ENCODE measurements around the gene TPCN2.
A peak's percentile ranks its signal among the peaks of the same experiment; 100 is the strongest.

Gene TPCN2

DNA sequence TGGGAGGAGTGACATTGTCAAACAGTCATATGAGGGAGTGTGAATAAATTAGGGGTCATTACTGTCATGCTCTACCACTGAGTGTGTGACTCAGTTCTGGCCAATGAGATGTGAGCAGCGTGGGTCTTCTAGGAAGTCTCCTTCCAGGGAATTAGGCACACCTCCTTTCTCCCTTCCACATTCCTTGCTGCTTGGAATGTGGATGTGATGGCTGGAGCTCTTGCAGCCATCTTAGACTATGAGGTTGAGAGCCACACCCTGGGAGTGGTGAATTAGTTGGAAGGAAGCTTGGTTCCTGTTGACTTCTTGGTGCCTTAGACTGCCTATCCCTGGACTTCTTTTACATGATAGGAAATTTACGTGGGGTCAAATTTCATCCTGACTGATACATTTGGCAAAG is 70.5 kb downstream of the TPCN2 start:
- Histone ChIP-seq H2BK5ac (ENCODE audit: low read depth, low read length, poor library complexity) (no peak overlapping the region), H2AK5ac (ENCODE audit: low read length) (no peak overlapping the region), H2BK12ac (ENCODE audit: low read length) (no peak overlapping the region), H4K12ac (ENCODE audit: low read depth, low read length) (no peak overlapping the region), H3K18ac (ENCODE audit: low read length) (no peak overlapping the region), H3K27me3 (ENCODE audit: insufficient read depth, low read length) (no peaks in the 10 kb centered on the region), H3K9ac (ENCODE audit: low read length) (no peak overlapping the region), H3K36me3 (ENCODE audit: control insufficient read depth in 1 of 2, insufficient read depth in 2 of 2, low read length in 2 of 2) (no peaks in the 10 kb centered on the region), H4K91ac (ENCODE audit: low read depth, low read length) (no peak overlapping the region), H3K79me1 (ENCODE audit: low read length) (peaks cover 8% of the 10 kb centered on the region), H3K4me3 (ENCODE audit: low read depth, low read length) (no peak overlapping the region), H3K27ac (ENCODE audit: low read depth, low read length) (no peak overlapping the region), H3K14ac (ENCODE audit: low read length) (no peak overlapping the region), H3K79me2 (ENCODE audit: control insufficient read depth, insufficient read depth, low read length, poor library complexity) (peaks cover 3% of the 10 kb centered on the region), H3K4ac (ENCODE audit: low read depth, low read length) (no peak overlapping the region), H3K9me3 (ENCODE audit: insufficient read depth, low read depth, low read length) (peaks cover 4% of the 10 kb centered on the region), H2BK120ac (ENCODE audit: insufficient read depth, low read length, poor library complexity) (no peak overlapping the region), H3K23ac (ENCODE audit: low read length) (no peak overlapping the region), H3K4me2 (ENCODE audit: low read length) (no peak overlapping the region), H3K4me1 (ENCODE audit: control insufficient read depth in 1 of 2, insufficient read depth in 2 of 2, low read length in 2 of 2) (peaks cover 18 to 21% of the 10 kb centered on the region in 2 experiments), H2AFZ (ENCODE audit: insufficient read depth, low read length, poor library complexity) (no peak overlapping the region), H4K8ac (ENCODE audit: low read depth, low read length) (no peak overlapping the region)
- no peak for DNase-seq
- no CpG with 5 or more reads among the region's 2 CpGs for WGBS (ENCODE audit: extremely low coverage, insufficient coverage, insufficient read length)

DNA sequence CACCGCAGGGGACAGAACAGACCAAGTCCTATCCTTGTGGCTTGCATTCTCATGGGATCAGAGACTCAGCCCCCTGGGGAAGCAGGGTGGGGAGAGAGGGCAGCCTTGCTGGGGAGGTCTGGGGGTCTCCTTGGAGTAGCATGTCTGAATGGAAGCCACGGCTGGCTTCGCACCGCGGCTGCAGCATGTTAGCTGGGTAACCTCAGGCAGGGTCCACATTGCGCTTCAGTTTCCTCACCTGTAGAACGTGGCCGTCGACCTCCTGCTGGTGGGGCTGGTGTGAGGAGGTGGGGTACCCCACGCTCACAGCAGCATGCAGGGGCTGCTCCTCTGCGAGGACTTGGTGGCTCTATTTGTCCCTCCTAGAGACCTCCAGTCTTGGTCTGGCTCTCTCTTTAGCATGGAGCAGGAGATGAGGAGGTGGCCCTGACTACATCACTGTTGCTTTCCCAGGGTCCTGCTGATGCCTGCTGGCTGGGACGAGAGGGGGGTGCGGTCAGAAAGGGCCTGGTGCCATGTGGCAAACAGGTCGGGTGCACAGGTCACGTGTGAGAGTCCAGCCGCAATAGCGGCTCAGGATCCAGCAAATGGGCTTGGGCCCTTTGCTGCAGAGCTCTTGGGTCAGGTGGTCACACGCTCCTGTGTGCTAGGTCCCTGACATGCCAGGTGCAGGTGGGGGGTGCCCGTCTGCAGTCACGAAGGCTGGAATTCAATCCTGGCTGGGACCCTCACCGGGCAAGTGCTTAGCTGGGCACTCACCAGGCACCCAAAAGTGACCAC is 71.6 kb downstream of the TPCN2 start:
- Histone ChIP-seq H3K9ac (ENCODE audit: low read length) (no peak overlapping the region), H3K79me1 (ENCODE audit: low read length) (peaks cover 8% of the 10 kb centered on the region), H3K36me3 (ENCODE audit: control insufficient read depth in 1 of 2, insufficient read depth in 2 of 2, low read length in 2 of 2) (no peaks in the 10 kb centered on the region), H4K8ac (ENCODE audit: low read depth, low read length) (no peak overlapping the region), H2BK120ac (ENCODE audit: insufficient read depth, low read length, poor library complexity) (no peak overlapping the region), H4K91ac (ENCODE audit: low read depth, low read length) (no peak overlapping the region), H3K79me2 (ENCODE audit: control insufficient read depth, insufficient read depth, low read length, poor library complexity) (peaks cover 3% of the 10 kb centered on the region), H2AFZ (ENCODE audit: insufficient read depth, low read length, poor library complexity) (no peak overlapping the region), H2BK5ac (ENCODE audit: low read depth, low read length, poor library complexity) (no peak overlapping the region), H3K4me1 (ENCODE audit: control insufficient read depth in 1 of 2, insufficient read depth in 2 of 2, low read length in 2 of 2) (peaks cover 18 to 21% of the 10 kb centered on the region in 2 experiments), H3K4ac (ENCODE audit: low read depth, low read length) (no peak overlapping the region), H3K23ac (ENCODE audit: low read length) (no peak overlapping the region), H3K4me3 (ENCODE audit: low read depth, low read length) (no peak overlapping the region), H3K14ac (ENCODE audit: low read length) (no peak overlapping the region), H3K27me3 (ENCODE audit: insufficient read depth, low read length) (no peaks in the 10 kb centered on the region), H2BK12ac (ENCODE audit: low read length) (no peak overlapping the region), H3K18ac (ENCODE audit: low read length) (no peak overlapping the region), H2AK5ac (ENCODE audit: low read length) (peak overlapping the region; percentile 9), H3K4me2 (ENCODE audit: low read length) (no peak overlapping the region), H3K27ac (ENCODE audit: low read depth, low read length) (no peak overlapping the region), H3K9me3 (ENCODE audit: insufficient read depth, low read depth, low read length) (peaks cover 4% of the 10 kb centered on the region), H4K12ac (ENCODE audit: low read depth, low read length) (no peak overlapping the region)
- DNase-seq = no peak
- no CpG with 5 or more reads among the region's 21 CpGs for WGBS (ENCODE audit: extremely low coverage, insufficient coverage, insufficient read length)

DNA sequence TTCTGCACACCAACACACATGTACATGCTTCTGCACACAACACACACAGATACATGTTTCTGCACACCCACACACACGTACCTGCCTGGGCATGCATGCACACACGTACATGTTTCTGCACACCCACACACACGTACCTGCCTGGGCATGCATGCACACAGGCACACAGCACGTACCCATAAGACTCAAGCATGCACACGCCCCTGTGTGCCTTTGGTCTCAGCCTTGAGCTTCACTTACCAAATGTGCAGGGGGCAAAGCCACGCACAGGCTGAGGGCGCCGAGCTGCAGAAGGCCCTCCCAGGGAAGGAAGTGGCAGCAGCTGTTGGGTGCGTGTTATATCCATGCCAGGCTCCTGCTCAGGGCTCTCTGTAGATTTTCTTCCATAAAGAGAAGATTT is 72.3 kb downstream of the TPCN2 start:
- peaks cover 4% of the 10 kb centered on the region for H3K9me3 ChIP-seq (ENCODE audit: insufficient read depth, low read depth, low read length)
- no peak overlapping the region for H2BK12ac ChIP-seq (ENCODE audit: low read length)
- no peak overlapping the region for H2BK5ac ChIP-seq (ENCODE audit: low read depth, low read length, poor library complexity)
- no peak overlapping the region for H3K4ac ChIP-seq (ENCODE audit: low read depth, low read length)
- no peak overlapping the region for H3K9ac ChIP-seq (ENCODE audit: low read length)
- no peak overlapping the region for H3K23ac ChIP-seq (ENCODE audit: low read length)
- no peak overlapping the region for H3K27ac ChIP-seq (ENCODE audit: low read depth, low read length)
- peaks cover 8% of the 10 kb centered on the region for H3K79me1 ChIP-seq (ENCODE audit: low read length)
- no CpG with 5 or more reads among the region's 9 CpGs for WGBS (ENCODE audit: extremely low coverage, insufficient coverage, insufficient read length)
- no peaks in the 10 kb centered on the region for H3K27me3 ChIP-seq (ENCODE audit: insufficient read depth, low read length)
- H3K4me3 ChIP-seq (ENCODE audit: low read depth, low read length) = no peak overlapping the region
- H3K79me2 ChIP-seq (ENCODE audit: control insufficient read depth, insufficient read depth, low read length, poor library complexity) = peaks cover 3% of the 10 kb centered on the region
- no peak overlapping the region for H3K18ac ChIP-seq (ENCODE audit: low read length)
- H4K8ac ChIP-seq (ENCODE audit: low read depth, low read length) = no peak overlapping the region
- H3K14ac ChIP-seq (ENCODE audit: low read length) = no peak overlapping the region
- no peak overlapping the region for H4K12ac ChIP-seq (ENCODE audit: low read depth, low read length)
- H2BK120ac ChIP-seq (ENCODE audit: insufficient read depth, low read length, poor library complexity) = no peak overlapping the region
- H3K36me3 ChIP-seq (ENCODE audit: control insufficient read depth in 1 of 2, insufficient read depth in 2 of 2, low read length in 2 of 2) = no peaks in the 10 kb centered on the region
- H4K91ac ChIP-seq (ENCODE audit: low read depth, low read length) = no peak overlapping the region
- H3K4me1 ChIP-seq (ENCODE audit: control insufficient read depth in 1 of 2, insufficient read depth in 2 of 2, low read length in 2 of 2) = peaks cover 18 to 21% of the 10 kb centered on the region in 2 experiments
- no peak for DNase-seq
- no peak overlapping the region for H2AFZ ChIP-seq (ENCODE audit: insufficient read depth, low read length, poor library complexity)
- H2AK5ac ChIP-seq (ENCODE audit: low read length) = no peak overlapping the region
- H3K4me2 ChIP-seq (ENCODE audit: low read length) = no peak overlapping the region

DNA sequence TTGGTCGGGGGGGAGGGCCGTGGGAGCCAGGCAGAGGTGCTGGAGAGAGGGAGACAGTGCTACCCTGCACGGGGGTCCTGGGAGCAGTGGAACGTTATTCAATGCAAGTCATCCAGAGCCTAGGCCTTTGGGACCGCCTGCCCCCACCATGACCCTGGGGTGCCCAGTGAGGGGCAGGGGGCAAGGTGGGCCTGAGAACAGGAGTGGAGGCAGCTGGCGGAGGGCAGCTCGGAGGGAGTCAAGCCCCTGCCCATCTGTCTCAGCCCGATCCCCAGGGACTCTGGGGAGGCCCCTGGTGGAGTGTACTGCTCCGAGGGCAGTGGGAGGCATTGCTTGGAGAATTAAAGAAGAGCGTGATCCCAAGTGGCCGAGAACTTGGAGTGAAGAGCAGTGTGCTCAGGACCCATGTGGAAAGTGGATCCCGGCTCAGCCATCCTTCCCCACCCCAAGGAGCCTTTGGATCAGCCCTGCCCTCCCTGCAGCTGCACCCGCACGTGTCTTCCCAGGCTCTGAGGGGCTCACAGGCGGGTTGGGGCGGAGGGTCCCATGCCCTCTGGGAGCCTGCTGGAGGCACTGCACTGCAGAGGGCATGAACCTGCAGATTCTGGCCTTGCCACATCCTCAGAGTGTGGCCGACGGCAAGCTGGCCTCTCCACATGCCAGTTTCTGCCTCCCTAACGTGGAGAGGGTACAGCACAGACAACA is 73.0 kb downstream of the TPCN2 start:
- Histone ChIP-seq H2AFZ (ENCODE audit: insufficient read depth, low read length, poor library complexity) (no peak overlapping the region), H3K9me3 (ENCODE audit: insufficient read depth, low read depth, low read length) (peaks cover 4% of the 10 kb centered on the region), H2BK120ac (ENCODE audit: insufficient read depth, low read length, poor library complexity) (peak overlapping the region; percentile 24), H3K18ac (ENCODE audit: low read length) (no peak overlapping the region), H3K4me3 (ENCODE audit: low read depth, low read length) (no peak overlapping the region), H3K14ac (ENCODE audit: low read length) (no peak overlapping the region), H4K8ac (ENCODE audit: low read depth, low read length) (no peak overlapping the region), H2BK5ac (ENCODE audit: low read depth, low read length, poor library complexity) (no peak overlapping the region), H3K36me3 (ENCODE audit: control insufficient read depth in 1 of 2, insufficient read depth in 2 of 2, low read length in 2 of 2) (no peaks in the 10 kb centered on the region), H3K27me3 (ENCODE audit: insufficient read depth, low read length) (no peaks in the 10 kb centered on the region), H3K4me2 (ENCODE audit: low read length) (no peak overlapping the region), H3K4me1 (ENCODE audit: control insufficient read depth in 1 of 2, insufficient read depth in 2 of 2, low read length in 2 of 2) (peaks cover 18 to 21% of the 10 kb centered on the region in 2 experiments), H3K27ac (ENCODE audit: low read depth, low read length) (no peak overlapping the region), H4K12ac (ENCODE audit: low read depth, low read length) (no peak overlapping the region), H3K9ac (ENCODE audit: low read length) (no peak overlapping the region), H3K4ac (ENCODE audit: low read depth, low read length) (no peak overlapping the region), H4K91ac (ENCODE audit: low read depth, low read length) (peak overlapping the region; percentile 52), H3K79me1 (ENCODE audit: low read length) (peaks cover 8% of the 10 kb centered on the region), H2BK12ac (ENCODE audit: low read length) (peak overlapping the region; percentile 37), H3K79me2 (ENCODE audit: control insufficient read depth, insufficient read depth, low read length, poor library complexity) (peaks cover 3% of the 10 kb centered on the region), H2AK5ac (ENCODE audit: low read length) (peak overlapping the region; percentile 8), H3K23ac (ENCODE audit: low read length) (no peak overlapping the region)
- WGBS (ENCODE audit: extremely low coverage, insufficient coverage, insufficient read length) = no CpG with 5 or more reads among the region's 19 CpGs
- no peak for DNase-seq

Measured in trophoblast cell (in vitro differentiated cells and primary cell).